Stimulated activated CD4-positive, alpha-beta T cell treated with anti-CD3 and anti-CD28 coated beads, Interleukin-4, amount 100 ng/mL, for 48 hours (primary cell): ENCODE measurements around the gene C2CD4B.

Experiments used
- DNase-seq, 2 donors: peaks; one replicate each; pipeline ENCODE4 v3.0.0-alpha.2; 2020; ENCODE audit warnings: low read depth in 2 of 2

The C2CD4B gene, protein sequence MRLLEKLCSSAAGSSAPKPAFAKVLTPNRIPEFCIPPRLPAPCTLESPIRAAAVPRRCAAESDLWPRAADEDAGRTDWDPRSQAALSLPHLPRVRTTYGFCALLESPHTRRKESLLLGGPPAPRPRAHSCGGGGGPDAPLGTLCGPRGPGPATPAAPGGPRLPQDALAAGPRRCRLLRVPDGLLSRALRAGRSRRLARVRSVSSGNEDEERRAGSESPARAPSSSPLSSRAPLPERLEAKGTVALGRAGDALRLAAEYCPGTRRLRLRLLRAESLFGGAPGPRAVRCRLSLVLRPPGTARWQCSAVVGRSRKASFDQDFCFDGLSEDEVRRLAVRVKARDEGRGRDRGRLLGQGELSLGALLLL

DNA sequence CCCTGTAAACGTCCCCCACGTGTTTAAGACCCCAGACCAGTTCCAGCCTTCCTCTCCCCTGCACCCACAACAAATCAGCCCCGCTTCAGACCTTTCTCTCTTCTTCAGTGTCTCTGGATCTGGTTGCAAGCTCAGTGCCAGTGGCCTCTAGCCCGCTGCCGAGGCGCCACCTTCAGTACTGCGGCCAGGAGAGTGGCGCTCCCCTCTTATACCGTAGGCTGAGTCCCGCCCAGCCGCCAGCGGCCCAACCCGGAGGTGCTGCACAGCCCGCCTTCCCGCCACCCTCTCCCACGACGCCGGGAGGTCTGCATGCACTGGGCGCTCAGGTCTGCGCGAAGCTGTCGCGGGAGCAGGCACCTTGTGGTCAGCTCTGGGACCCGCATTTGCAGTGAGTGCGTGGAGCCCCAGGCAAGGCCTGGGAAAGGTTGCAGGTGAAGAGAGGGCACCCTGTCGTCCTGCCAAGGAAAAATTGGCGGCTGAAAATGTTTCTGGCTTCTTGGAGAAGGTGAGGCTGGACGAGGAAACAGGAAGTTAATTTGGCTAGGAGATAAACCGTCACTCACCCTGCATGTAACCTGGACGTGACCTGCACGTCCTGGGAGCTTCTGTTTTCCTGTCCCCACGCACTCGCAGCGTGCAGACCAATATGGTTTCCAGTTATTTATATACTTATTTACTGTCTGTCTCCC is at the start of gene C2CD4B:
Gene C2CD4B, minus strand, starts transcription at position 182 of the 689 bp plus-strand sequence. CDS start 301 bp downstream, outside the sequence.
- peak; percentile 19 to 21 for DNase-seq

DNA sequence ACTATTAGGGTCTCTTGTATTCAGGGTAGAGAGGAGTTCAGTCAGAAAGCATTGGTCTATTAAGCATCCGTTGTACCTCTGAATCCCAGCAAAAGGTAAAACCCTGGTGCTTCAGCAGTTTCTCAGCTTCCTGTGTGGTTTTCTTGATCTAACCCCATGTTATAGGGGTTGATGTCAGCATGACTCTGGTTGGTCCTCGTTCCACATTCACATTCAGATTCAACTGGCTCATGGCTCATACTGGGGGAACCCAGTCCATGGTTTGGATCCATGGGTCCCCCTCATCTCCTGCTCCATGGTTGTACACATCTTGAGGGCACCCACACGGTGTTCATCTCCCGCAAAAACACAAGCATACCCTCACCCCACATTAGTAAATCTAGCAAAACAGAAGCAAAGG is 47.7 kb upstream of the C2CD4B start:
- DNase-seq = no peak

DNA sequence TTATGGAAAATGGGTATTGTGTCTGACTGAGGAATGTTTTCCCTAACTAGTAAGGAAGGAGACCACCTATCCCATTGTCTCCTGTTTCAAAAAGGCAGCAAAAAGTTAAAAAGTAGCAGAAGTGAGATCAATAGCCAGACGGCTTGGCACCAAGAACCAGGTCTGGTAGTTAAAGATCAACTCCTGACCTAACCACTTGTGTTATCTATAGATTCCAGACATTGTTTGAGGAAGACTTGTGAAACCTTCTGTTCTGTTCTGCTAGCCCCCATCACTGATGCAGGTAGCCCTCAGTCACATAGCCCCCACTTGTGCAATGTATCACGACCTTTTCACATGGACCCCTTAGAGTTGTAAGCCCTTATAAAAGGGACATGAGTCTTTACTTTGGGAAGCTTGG is 46.3 kb upstream of the C2CD4B start:
- no peak for DNase-seq

DNA sequence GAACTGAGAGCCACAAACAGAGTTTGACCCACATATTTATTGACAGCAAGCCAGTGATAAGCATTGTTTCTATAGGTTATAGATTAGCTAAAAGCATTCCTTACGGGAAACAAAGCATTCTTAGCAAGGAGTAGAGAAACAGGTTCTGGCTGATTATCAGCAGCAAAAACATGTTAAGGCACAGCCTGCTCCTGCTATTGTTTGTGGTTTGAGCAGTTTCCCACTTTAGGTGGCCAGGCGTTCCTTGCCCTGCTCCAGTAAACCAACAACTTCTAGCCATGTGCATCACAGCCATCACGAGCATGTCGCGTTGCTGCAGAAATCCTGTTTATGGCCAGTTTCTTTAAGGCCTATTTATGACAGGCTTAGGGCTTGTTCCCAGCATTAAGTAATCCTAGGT is 44.7 kb upstream of the C2CD4B start:
- no peak for DNase-seq

DNA sequence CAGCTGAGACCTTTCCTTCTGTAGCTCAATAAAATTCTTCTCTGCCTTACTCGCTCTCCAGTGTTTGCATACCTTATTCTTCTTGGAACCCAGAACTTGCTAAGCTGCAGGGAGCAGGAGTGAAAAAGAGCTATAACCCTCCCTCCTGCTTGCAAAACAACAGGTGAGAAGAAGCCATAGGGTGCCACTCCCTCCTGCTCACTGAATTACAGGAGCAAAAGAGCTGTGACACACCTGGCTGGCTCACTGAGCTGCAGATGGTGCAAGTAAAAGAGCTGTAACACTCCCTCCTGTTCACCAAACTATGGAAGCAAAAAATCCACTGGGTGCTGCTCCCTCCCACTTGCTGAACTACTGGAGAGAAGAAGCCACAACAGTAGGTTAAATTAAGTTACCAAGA is 44.2 kb upstream of the C2CD4B start:
- no peak for DNase-seq

DNA sequence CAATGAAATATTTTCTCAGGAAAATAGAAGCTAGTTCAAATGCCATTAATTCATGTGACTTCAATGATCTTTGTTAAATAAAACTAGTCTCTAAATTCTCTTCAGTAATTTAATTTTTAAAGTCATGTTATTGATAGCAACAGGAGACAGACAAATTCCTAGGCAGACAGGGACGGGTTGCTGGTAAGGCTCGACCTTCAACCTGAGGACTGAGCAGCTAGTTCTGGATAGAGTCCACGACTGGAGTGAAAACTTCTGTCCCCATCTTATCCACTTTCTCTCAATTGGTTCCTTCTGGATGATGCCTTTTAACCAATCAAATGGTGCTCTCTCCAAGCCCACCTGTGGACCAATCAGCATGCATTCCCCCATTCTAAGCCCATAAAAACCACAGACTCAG is 43.8 kb upstream of the C2CD4B start:
- DNase-seq = no peak

DNA sequence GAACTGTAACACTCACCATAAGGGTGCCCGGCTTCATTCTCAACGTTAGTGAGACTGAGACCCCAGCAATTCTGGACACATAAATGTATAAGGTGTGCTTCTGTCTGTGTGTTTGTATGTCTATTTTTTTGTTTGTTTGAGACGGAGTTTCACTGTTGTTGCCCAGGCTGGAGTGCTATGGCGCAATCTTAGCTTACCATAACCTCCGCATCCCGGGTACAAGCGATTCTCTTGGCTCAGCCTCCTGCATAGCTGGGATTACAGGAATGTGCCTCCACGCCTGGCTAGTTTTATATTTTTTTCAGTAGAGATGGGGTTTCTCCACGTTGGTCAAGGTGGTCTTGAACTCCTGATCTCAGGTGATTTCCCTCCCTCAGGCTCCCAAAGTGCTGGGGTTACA is 43.3 kb upstream of the C2CD4B start:
- no peak for DNase-seq

DNA sequence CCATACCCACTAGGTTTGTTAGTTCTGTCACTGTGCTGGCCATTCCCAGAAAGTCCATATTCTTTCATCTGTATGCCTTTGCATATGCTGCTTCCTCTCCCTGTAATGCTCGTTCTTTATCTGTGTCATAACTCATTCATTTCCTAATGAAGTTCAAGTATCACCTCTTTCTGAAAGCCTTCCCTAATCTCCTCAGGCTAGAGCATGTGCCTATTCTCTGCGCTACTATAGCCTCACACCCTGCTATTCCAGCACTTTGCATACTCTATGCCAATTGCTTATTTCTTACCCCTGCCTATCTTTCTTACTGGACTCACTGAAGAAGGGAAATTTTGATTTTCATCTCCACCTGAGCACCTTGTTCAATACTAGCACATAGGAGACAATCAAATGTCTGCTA is 25.6 kb upstream of the C2CD4B start:
- DNase-seq = no peak

DNA sequence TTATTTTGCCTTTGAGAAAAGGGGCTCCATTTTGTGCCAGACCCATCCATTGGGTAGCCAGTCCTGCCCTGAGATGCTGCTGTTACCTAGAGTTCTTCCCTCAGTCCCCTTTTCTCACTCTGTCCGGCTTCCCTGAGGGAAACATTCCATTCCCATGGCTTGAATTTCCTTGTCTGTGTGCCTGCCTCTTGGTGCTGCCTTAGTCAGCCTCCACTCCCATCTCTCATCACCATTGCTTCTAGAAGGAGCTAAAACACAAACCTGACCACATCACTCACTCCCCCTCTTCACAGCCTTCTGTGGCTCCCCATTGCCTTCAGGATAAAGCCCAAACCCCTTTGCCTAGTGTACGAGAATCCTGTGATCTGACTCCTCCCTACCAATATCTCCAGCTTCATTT is 25.2 kb upstream of the C2CD4B start:
- no peak for DNase-seq

DNA sequence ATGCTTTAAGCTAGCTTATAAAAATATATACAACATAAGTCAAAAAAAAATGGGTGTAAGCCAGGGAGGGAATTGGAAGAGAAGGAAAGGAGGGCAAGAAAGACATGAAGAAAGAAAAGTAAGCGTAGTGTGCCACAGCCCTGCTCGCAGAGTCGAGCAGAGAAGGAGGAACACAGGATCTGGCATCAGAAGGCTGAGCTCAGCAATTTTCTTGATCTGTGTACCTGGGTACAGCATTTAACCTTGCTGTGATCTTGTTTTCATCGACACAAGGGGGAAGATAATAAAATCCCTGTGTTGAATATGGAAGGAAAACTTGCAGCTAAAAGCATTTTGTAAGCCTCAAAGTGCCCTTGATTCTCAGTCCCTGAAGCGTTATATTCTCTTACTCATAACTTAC is 23.7 kb upstream of the C2CD4B start:
- no peak for DNase-seq

DNA sequence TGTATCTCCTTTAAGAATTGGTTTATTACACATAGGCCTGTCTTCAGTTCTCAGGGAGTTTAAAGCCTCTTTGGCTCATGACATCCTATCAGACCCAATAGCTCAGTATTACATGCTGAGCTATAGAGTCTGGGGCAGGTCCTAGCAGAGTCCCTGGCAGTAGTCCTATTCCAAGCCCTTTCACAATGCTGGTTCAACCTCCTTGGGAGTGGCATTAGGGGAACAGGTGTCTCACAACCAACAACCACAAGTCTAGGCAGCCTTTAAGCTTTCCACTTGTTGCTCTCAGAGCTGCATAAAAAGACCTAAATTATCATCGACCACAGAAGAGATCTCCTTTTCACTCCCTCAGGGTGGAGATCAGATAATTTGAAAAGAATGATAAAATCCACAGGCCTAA is 22.8 kb upstream of the C2CD4B start:
- no peak for DNase-seq

DNA sequence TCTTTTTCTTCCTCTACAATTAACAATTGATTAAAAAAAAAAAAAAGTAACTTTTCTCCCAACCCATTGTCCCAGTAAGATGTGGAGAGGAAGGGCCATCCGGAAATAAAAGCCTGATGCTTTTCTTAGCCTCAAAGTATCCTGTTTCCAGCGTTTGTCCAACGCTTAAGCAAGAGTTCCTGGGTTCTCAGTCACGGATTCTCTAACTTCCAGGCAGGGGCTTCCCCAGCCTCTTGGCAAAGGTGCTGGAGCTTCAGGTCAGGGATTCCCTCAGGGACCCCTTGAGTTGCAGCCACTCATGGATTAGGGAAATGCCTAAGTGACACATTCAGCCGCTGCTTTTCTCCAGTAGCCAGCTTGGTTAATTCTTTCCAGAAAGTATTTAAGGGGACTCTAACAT is 22.3 kb upstream of the C2CD4B start:
- no peak for DNase-seq

DNA sequence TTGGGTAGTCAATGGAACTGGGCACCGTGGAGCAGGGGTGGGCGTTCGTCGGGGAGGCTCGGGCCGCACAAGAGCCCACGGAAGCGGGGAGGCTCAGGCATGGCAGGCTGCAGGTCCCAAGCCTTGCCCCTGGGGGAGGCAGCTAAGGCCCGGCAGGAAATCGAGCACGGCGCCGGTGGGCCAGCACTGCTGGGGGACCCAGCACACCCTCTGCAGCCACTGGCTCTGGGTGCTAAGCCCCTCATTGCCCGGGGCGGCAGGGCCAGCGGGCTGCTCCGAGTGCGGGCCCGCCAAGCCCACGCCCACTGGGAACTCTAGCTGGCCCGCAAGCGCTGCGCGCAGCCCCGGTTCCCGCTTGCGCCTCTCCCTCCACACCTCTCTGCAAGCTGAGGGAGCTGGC is 21.5 kb upstream of the C2CD4B start:
- no peak for DNase-seq

DNA sequence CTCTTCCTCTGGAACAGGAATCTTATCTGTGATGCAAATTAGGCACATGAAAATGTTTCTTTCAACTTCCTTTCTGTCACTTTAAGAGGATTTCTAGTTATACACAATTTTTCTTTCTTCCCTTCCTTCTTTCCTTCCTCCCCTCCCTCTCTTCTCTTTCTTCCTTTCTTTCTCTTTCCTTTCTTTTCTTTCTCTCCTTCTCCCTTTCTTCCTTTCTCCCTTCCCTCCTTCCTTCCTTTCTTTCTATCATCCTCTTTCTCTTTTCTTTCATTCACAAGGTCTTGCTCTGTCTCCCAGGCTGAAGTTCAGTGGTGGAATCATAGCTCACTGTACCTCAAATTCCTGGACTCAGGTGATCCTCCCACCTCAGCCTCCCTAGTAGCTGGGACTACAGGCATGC is 18.0 kb upstream of the C2CD4B start:
- no peak for DNase-seq

DNA sequence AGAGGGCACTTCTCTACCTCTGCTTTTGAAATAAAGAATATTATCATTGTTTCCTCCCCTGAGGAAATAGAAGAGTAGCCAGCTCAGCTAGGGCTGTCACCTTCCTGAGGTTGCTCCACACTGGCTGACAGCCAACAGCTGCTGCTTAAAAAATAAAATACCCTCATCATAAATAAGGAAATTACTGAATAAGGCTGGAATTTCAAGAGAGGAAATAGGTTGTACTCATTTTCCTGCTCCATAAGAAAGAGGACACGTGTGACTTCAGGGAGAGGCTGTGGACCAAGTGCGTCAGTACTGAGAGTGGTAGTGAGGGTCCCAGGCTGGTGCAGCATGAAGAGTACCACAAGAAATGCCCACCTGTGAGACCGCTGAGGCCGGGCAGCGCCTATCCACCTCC is 8.1 kb upstream of the C2CD4B start:
- DNase-seq = no peak

DNA sequence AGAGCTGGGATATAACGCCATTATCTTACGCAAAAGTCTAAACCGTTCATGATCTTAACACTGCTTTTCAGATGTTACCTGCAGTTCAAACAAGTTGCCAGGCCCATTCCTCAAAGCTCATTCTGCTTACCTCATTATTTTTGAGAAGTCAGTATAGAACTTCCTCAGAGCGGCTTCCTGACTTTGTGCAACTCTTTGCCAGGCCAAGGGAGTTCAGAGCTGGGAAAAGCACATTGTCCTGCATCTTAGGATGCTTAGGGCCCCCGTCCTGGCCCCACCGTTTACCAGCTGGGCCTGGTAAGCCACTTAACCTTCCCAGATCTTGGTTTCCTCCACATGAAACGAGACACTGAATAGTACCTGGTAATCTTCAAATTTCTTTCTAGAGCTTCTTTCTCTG is 6.8 kb upstream of the C2CD4B start:
- DNase-seq = no peak

DNA sequence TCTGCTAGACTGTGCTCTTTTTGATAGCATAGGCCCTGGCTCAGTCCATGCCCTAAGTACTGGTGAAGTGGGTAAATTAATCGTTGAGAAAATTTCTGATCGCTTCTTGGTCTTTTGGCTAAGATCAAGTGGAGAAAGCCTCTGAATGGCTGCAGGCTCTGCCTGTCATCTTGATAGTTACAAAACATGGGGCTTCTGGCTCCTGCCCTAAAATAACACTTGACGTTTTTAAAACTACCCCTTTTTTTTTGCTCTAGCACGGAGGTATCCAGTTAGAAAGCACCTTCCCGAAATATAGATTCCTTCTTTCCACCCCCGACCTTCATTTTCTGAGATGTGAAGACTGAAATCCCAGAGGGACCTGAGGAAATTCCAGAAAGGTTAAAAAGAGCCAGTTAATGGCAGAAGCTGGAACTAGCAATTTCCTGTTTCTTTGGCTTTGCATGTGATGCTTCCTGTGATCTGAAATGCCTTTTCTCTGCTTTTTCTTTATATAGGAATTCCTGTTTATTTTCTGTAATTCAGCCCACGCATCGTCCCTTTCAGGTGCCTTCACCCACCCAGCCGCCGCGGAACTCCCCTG is 799 bp upstream of the C2CD4B start:
- DNase-seq = no peak

DNA sequence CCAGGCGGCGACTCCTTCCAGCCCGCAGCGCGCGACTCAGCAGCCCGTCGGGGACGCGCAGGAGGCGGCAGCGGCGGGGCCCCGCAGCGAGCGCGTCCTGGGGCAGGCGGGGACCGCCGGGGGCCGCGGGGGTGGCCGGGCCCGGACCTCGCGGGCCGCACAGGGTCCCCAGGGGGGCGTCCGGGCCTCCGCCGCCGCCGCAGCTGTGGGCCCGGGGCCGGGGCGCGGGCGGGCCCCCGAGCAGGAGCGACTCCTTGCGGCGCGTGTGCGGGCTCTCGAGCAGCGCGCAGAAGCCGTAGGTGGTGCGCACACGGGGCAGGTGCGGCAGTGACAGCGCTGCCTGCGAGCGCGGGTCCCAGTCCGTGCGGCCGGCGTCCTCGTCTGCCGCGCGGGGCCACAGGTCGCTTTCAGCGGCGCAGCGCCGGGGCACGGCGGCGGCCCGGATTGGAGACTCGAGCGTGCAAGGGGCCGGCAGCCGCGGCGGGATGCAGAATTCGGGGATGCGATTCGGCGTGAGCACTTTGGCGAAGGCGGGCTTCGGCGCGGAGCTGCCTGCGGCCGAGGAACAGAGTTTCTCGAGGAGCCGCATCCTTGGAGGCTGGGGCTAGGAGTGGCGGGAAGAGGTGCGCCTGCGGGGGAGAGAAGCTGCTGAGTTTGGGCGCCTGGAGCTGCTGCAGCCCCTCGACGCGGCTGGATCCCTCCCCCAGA is 535 bp downstream of the C2CD4B start:
- no peak for DNase-seq

DNA sequence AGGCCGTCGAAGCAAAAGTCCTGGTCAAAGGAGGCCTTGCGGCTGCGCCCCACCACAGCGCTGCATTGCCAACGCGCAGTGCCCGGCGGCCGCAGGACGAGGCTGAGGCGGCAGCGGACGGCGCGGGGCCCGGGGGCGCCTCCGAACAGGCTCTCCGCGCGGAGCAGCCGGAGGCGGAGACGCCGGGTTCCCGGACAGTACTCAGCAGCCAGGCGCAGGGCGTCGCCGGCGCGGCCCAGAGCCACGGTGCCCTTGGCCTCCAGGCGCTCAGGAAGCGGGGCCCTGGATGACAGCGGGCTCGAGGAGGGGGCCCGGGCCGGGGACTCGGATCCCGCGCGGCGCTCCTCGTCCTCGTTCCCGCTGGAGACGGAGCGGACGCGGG is 1.1 kb downstream of the C2CD4B start:
- DNase-seq = no peak

DNA sequence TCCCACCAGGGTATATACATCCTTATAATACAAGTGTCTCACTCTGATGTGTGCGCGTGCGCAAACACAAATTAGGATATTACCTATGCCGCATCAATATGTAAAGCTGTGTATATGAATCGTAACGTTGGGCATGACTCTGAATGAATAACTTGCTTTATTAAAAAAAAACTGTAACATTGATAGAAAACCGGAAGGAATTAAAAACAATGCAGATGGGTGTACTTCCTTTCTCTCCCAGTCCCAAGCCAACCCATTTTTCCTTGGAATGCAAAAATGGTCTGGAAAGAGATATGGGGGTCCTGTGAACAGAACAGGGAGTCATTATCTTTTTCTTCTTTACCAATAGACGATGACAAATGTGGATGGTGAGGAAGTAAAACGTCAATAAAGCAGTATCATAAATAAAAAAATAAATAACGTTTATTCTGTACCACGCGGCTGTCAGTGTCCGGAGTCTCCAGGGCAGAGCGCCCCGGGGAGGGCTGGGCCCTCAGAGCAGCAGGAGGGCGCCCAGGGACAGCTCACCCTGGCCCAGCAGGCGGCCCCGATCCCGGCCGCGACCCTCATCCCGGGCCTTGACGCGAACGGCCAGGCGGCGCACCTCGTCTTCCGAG is 1.6 kb downstream of the C2CD4B start:
- DNase-seq = no peak

DNA sequence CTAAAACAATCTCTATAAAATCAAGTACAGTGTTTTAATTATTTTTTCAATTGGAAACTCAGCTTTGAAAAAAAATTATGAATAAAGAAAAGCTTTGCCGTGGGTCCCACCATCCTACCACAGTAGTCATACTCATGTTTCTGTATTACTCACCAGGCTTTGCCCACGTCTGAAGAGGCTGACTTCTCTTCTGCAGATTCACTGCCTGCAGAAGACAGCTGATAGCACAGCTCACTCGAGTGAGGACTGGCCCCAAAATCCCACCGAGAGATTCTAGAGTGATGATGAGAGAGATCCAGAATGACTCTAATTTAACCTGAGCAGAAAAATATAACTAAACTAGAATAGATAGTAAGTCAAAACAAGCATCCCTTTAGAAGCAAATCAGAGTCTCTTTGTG is 11.9 kb downstream of the C2CD4B start:
- peak; percentile 29 to 47 for DNase-seq

DNA sequence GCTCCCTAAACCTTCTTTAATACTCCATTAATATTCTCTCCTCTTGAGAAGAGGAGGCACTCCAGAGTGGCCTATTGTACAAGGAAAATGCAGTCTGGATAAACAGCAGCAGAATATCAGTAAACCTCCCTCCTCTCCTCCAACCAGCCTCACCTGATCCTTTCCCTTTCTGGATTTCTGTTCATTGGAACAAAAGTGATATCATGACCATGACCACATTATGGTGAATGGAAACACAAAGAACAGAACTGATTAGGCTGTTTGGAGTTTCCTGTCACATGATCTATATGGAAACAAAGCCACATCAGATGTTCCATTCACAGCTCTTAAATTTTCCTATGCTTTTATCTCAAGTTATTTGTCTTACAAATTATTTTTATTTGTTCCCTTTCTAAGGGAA is 14.6 kb downstream of the C2CD4B start:
- no peak for DNase-seq
